B cell (primary cell): ENCODE results near the gene BATF3.

Experiments used
- CTCF ChIP-seq: fragments of 200-600 bp; IDR thresholded peaks from one replicate; pipeline ENCODE4 v1.8.0; 2022; ENCODE audit warnings: antibody characterized with exemption, mild to moderate bottlenecking
- EZH2 ChIP-seq: IDR thresholded peaks from 2 replicates; pipeline ENCODE4 v1.6.1; 2012; ENCODE audit warnings: borderline replicate concordance, low read depth, mild to moderate bottlenecking, moderate library complexity, low read length; ENCODE audit not compliant: insufficient read depth, poor library complexity, severe bottlenecking

GRCh38 chr1:212713465-212714136 is 14.0 kb upstream of the BATF3 start:
- TF ChIP-seq CTCF (no peak), EZH2 (no peak)
